AG10803 (cell line): ENCODE data around the gene CHL1.
"Not testable (repeated sequence)": the region's sequence is repeated elsewhere in the genome, so short reads cannot be mapped to it uniquely, and the experiment has no call there.

Source experiments
- DNase-seq: peaks from one replicate; pipeline ENCODE4 v3.0.0; 2010; ENCODE audit warnings: low read depth
- H3K4me3 ChIP-seq: 2 replicates; pipeline ENCODE4 v1.5.1; 2011; ENCODE audit warnings: mild to moderate bottlenecking, low read length, control low read depth
- CTCF ChIP-seq: conservative IDR thresholded peaks from 2 replicates; pipeline ENCODE4 v1.5.1; 2011; ENCODE audit warnings: mild to moderate bottlenecking, low read length, control low read depth, inconsistent platforms

CHL1 gene

GRCh38 chr3:362681-363338 is 166.2 kb downstream of the CHL1 start:
- TF ChIP-seq CTCF, result no peak
- DNase-seq, result no peak
- no peak overlapping the region for H3K4me3 ChIP-seq

- DNase-seq, result no peak
- no peak for TF ChIP-seq CTCF
These were observed 167.7 kb downstream of the CHL1 start for GRCh38 chr3:364287-364686.

GRCh38 chr3:365268-365667 is 168.7 kb downstream of the CHL1 start:
- TF ChIP-seq CTCF, result no peak
- no peak for DNase-seq
- no peak overlapping the region for H3K4me3 ChIP-seq

More at GRCh38 chr3:364287-364686, 167.7 kb downstream of the CHL1 start:
- no peak overlapping the region for H3K4me3 ChIP-seq

- not testable (repeated sequence) for DNase-seq, H3K4me3 ChIP-seq
These were observed 169.7 kb downstream of the CHL1 start for GRCh38 chr3:366253-366652.

- no peak overlapping the region for H3K4me3 ChIP-seq
- TF ChIP-seq CTCF, result no peak
- no peak for DNase-seq
These were observed 176.7 kb downstream of the CHL1 start for GRCh38 chr3:373193-373779.

GRCh38 chr3:374459-374858 is 177.9 kb downstream of the CHL1 start:
- no peak for TF ChIP-seq CTCF
- H3K4me3 ChIP-seq, result no peak overlapping the region
- no peak for DNase-seq

- peak; percentile 37 for TF ChIP-seq CTCF
- DNase-seq, result peak; percentile 13
- no peak overlapping the region for H3K4me3 ChIP-seq
These were observed 180.6 kb downstream of the CHL1 start for GRCh38 chr3:377158-377561.
